Kidney capillary endothelial cell (primary cell): ENCODE results near the gene PI3.

ENCODE experiments used
- DNase-seq: peaks from one replicate; pipeline ENCODE4 v3.0.0-alpha.2; 2018; ENCODE audit warnings: low spot score

PI3 gene

DNA sequence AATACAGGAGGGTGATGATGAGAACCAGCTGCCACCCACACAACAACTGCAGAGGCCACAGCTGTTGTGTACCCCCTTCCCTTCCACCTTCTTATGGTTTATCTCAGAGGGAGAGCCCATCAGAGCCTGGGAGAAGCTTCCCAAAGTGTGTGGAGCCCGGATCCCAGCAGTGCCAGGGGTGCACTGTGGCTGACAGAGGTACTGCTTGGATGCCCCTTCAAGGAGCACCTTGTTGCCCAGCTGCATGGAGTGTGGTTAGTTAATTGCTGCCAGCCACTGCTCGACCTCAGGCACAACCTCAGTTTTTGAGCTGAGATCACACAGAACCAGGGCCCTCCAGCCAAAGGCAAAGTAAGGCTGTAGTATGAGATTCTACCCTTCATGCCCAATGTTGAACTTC, 13.0 kb downstream of the PI3 start:
- no peak for DNase-seq

GRCh38 chr20:45189067-45189609, 14.4 kb downstream of the PI3 start:
- no peak for DNase-seq

- DNase-seq, result no peak
Observed at GRCh38 chr20:45189861-45190260, 15.2 kb downstream of the PI3 start.

DNA sequence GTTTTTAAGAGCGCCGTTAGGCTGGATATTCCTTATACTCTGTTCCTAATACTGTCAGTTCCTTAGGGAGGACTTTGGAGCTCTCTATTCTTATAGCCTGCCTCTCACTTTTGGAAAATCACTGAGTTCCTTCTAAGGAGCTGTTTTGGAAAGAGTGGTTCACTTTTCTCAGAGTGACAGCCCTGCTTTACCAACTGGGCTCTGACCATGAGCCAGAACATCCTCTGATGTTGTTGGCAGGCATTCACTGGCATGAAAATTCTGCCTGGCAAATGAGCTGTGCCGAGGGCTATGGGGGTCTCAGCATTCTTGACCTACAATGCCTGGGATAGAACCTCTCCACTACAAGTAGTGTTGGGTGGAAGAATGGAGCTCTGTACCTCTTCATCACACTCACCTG, 17.2 kb downstream of the PI3 start:
- no peak for DNase-seq

DNA sequence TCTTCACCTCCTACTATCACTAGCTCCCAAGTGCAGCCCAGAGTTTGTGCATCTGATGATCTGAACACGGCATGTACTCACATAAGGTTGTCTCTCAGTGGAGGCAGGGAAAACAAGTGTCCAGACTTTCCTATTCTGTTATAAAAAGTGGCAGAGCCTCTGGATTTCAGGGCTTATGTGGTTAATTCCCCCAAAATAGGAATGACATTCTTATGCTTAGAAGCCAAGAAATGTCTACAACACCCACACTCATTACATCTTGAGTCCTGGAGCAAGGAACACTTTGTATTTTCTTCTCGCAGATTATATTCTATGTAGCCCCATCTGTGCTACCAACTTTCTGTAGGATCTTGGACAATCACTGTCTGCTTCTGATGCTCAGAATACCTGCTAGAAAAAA, 18.6 kb downstream of the PI3 start:
- no peak for DNase-seq

- DNase-seq, result no peak
Observed at GRCh38 chr20:45206725-45207124, 32.0 kb downstream of the PI3 start, which contains the start of gene SEMG1. Gene SEMG1 (plus strand): TSS chr20:45207033. CDS start chr20:45207054, 21 bp downstream.

DNA sequence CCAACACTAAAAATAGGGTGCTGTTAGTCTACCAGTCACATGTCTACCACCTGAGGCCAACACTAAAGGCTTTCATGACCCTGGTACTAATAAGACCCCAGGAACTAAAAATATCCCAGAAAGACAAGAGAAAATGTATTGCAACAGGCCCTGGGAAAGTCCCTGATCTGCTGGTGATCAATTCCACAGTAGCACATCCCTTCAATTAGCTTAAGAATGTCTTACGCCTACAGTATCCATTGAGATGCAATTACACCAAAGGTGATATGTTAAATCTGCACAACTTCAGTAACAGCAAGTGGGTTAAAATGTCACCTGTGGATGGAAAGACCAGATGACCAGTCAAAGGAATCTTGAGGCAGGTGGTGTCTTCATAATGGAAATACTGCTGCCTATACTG, 35.2 kb downstream of the PI3 start:
- no peak for DNase-seq

- DNase-seq, result no peak
Observed at GRCh38 chr20:45211569-45212474, 37.1 kb downstream of the PI3 start.

GRCh38 chr20:45212836-45213235, 38.1 kb downstream of the PI3 start:
- no peak for DNase-seq

- no peak for DNase-seq
Observed at GRCh38 chr20:45218124-45218523, 43.4 kb downstream of the PI3 start.

DNA sequence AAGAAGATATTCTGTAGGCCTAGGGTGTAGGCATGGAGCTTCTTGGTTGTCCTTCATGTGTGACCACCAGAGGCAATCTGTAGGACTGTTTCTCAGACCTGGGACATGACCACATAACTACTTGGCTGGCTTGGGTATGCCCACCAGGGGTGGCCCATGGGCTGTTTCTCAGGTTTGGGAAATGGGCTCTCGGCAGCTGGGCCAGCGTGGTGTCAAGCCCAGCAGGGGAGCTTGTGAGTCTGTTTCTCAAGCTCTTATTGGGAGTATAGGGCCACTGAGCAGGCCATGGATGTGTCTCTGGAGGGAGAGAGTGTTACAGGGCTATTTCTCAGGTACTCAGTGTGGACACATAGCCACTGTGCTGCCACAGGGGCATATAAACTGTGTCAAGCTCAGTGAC, 43.9 kb downstream of the PI3 start:
- DNase-seq, result no peak

- DNase-seq, result no peak
Observed at GRCh38 chr20:45221076-45221475, 46.4 kb downstream of the PI3 start, which contains the start of gene SEMG2. Gene SEMG2 (plus strand): TSS chr20:45221373. CDS start chr20:45221390, 17 bp downstream.

DNA sequence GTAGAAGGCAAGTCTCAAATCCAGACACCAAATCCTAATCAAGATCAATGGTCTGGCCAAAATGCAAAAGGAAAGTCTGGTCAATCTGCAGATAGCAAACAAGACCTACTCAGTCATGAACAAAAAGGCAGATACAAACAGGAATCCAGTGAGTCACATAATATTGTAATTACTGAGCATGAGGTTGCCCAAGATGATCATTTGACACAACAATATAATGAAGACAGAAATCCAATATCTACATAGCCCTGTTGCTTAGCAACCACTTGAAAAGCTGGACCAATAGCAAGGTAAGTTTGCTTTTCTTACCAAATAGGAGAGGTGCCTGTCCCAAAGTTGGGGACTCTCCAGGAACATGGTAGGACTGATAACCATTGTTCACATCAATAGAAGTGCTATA, 48.4 kb downstream of the PI3 start:
- no peak for DNase-seq
